HG03175 (cell line): ENCODE data around the gene STYK1.
"Not testable (repeated sequence)": the region's sequence is repeated elsewhere in the genome, so short reads cannot be mapped to it uniquely, and the experiment has no call there.

Source experiments
- ATAC-seq: cut with Tn5 transposase; IDR thresholded peaks from one replicate; pipeline ENCODE4 v1.9.1; 2021; ENCODE audit warnings: mild to moderate bottlenecking, moderate library complexity; ENCODE audit not compliant: unreplicated experiment

STYK1 gene

DNA sequence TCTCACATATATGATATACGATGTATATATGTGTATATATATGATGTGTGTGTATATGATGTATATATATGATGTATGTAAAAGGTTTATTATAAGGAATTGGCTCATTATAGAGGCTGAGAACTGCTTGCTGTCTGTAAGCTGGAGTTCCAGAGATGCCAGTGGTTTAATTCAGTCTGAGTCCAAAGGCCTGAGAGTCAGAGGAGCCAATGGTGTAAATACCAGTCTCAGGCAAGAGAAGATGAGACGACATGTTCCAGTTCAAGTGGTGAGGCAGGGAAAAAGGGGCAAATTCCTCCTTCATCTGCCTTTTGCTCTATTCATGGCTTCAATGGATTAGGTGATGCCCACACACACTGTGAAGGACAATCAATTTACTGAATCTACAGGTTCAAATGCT is 17.1 kb upstream of the STYK1 start:
- no peak for ATAC-seq

DNA sequence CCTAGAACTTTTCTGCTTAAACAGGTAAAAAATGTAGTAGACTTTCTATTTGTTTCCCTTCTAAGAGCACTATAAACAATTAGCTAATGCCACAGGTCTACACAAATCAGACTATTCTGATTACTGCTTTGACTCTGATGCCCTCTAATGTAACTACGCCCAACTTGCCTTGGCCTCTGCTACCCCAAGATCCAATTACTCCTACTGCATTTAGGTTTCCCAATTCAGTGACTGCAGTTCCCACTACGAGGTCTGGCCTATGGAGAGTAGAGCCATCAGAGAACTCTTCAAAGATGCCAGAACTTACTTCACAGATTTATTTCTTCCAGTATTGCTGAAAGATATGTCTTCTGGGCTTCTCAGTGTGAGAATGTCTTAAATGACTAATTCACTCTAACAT is 15.3 kb upstream of the STYK1 start:
- ATAC-seq: no peak

DNA sequence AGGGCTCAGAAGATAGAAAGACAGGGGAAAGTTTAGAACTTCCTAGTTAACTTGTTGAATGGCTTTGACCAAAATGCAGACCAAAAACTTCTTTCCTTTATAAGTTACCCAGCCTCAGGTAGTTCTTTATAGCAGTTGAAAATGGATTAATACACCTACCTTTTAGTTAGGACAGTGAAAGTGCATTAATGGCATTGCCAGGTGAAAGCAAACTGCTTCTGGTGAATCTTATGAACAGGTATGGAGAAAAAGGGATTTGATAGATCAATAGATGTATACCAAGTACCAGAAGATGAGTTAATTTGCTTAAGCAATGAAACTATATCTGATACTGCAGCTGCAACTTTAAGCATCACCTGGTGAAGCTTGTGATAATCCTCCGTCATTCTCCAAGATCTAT is 14.2 kb upstream of the STYK1 start:
- ATAC-seq: no peak

DNA sequence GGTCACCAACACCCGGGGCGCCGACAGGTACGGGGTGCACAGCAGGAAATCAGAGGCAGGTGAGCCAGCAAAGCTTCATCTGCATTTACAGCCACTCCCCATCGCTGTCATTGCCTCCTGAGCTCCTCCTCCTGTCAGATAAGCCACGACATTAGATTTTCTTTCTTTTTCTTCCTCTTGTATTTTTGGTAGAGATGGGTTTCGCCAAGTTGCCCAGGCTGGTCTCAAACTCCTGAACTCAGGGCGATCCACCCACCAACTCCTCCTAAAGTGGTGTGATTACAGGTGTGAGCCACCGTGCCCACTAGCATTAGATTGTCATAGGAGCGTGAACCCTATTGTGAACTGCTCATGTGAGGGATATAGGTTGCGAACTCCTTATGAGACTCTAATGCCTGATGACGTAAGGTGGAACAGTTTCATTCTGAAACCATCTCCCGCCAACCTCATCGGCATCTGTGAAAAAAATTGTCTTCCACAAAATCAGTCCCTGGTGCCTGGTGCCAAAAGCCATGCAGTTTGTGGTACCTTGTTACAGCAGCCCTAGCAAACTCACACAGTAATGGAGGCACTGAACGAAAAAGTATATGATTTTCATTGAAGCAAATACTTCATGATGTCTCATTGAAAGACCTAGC is 1.5 kb downstream of the STYK1 start:
- ATAC-seq: no peak

DNA sequence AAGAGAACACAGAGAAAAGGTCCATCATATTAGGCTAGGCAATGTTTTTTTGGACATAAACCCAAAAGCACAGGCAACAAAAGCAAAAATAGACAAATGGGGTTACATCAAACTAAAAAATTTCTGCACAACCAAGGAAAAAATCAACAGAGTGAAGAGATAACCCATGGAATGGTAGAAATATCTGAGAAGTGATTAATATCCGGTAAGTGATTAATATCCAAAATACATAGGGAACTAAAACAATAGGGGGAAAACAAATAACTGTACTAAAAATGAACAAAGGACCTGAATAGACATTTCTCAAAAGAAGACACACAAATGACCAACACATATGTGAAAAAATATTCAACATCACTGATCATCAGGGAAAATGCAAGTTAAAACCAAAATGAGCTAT is 4.3 kb downstream of the STYK1 start:
- no peak for ATAC-seq

DNA sequence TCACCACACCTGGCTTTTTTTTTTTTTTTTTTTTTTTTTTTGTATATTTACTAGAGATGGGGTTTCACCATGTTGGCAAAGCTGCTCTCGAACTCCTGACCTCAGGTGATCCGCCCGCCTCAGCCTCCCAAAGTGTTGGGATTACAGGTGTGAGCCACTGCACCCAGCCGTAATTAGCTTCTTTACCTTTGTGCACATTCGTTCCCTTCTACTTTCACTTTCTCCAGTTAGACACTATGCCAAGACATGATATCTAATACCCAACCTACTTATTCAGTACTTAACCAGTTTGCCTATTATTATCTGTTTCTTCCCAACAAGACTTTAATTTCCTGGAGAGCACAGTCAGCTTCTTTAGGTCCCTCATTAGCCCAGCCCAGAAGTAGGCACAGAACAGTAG is 5.3 kb downstream of the STYK1 start:
- ATAC-seq: no peak

DNA sequence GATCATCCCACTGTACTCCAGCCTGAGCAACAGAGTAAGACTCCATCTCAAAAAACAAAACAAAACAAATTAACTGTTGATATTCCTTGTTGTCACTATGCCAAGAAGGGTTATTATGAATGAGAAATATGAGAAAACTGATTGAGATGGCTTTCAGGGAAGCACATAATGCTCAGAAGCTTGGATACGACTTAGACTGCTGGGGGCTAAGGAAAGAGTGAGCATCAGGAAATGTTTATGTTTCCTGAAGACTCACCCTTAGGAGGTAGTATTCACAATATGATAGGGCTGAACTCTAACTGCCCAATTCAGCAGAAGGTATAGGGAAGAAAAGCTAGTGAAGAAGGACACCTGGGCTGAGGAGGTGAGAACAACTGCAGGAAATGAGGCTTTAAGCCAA is 6.3 kb downstream of the STYK1 start:
- no peak for ATAC-seq

DNA sequence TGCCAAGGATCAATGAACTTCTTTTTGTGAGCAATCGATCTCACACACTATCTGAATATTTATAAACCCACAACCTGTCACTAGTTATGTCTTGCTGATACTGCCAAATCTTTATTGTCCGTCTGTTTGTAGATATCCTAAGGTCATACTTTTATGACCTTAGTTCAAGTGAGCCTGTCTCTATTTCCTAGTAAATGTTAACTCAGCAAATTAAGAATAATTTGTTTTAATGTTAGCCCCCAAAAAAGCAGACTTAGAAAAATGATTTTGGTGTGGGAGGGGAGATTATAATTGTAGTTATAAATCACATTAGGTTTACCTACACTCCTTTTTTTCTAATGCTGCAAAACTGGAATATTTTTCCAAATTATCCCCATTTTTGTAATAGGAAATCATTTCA is 9.4 kb downstream of the STYK1 start:
- ATAC-seq: no peak

DNA sequence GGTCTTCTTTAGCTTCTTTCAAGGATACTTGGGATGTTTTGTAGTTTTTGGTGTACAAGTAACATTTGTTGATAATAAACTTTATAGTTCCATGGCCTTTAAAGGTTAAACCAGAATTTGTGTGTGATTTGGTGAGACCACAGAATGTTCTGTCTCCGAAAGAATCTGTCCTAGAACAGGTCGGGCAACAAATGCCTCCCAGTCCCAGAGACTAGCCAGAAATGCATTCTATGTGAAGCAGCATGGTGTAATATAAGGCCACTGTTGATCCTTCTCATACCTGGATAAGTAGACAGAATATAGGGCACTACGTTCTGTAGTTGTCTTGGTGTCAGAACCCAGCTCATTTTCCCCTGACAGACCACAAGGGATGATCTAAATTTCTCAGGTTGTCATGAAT is 10.0 kb downstream of the STYK1 start:
- ATAC-seq: no peak

DNA sequence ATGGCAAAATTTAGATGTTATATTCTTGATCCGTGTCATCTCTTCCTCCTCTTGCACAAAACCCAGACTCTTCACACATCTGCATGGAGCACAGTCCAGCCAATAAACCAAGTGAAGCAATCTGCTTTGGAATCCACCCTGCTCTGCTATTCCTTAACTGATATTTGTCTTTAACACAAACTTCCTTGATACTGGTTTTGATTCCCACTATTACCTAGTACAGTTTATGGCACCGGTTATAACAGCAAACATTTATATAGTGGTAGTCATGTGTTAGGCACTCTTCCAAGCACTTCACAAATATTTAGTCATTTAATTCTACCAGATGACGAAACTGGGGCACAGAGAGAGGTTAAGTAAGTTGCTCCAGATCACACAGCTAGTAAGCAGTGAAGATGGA is 12.5 kb downstream of the STYK1 start:
- no peak for ATAC-seq

DNA sequence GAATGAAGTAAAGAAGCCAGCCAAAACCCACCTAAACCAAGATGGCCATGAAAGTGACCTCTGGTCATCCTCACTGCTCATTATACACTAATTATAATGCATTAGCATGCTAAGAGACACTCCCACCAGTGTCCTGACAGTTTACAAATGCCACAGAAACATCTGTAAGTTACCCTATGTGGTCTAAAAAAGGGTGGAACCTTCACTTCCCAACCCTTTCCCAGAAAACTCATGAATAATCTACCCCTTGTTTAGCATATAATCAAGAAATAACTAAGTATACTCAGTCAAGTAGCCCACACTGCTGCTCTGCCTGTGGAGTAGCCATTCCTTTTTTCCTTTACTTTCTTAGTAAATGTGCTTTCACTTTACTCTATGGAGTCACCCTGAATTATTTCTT is 19.8 kb downstream of the STYK1 start:
- ATAC-seq: no peak

DNA sequence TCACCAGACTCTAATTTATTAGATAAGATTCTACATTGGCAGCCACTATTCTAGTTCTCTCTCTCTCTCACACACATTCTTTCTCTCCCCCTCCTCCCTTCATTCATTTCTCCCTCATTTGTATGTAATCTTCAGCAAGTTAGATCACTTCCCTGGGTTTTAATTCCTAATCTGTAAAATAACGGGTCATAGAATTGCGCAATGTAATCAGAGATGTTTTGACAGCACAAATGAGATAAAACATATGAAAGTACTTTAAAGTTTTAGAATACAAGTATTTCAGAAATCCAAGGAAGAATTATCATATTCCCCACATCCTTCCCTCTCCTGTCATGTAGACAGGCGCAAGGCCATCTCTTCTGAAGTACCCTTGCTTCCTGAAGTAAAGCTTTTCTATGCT is 21.7 kb downstream of the STYK1 start:
- no peak for ATAC-seq

DNA sequence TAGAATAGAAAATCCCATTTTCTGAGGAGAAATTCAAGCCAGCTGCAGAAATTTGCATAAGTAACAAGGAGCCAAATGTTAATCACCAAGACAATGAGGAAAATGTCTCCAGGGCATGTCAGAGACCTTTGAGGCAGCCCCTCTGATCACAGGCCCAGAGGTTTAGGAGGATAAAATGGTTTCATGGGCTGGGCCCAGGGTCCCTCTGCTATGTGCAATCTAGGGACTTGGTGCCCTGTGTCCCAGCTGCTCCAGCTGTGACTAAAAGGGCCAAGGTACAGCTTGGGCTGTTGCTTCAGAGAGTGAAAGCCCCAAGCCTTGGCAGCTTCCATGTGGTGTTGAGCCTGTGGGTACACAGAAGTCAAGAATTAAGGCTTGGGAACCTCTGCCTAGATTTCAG is 27.3 kb downstream of the STYK1 start:
- ATAC-seq: not testable (repeated sequence)

DNA sequence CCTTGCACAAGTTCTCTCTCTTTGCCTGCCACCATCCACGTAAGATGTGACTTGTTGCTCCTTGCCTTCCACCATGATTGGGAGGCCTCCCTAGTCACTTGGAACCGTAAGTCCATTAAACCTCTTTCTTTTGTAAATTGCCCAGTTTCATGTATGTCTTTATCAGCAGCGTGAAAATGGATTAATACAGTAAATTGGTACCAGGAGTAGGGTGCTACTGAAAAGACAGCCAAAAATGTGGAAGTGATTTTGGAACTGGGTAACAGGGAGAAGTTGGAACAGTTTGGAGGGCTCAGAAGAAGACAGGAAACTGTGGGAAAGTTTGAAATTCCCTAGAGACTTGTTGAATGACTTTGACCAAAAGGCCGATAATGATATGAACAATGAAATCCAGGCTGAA is 27.9 kb downstream of the STYK1 start:
- no peak for ATAC-seq

DNA sequence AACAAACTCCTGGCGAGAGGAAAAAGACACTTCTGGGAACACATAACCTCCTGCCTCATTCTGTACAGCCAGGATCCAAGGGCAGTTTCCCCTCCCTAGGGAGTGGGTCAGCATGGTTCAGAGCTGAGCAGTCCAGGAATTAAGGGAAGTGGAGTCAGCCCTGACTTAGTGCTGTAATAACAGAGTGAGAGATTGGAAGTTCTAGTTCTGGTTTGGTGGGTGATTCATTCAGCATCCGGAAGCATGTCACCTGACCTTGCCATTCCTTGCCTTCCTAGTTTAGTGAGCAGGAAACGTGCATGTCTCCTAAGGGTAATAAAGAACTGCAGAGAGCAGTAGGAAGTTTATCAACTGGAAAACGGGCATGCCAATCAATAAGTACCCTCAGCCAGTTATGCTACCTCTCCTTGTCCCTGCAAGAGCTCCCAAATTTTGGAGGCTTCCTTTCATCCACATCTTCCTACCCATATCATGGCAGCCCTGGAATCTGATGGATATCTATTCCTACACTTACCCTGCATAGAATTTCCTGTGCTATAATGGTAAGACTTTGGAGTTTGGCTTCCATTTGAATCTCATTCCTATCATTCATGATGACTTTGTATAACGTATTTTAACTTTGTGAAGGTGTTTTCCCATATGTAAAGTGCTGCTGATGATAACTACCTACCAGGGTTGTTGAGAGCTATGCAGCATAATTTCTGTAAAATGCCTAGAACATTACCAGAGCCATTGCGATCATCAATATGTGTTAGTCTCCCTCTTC is 31.9 kb downstream of the STYK1 start:
- ATAC-seq: no peak

DNA sequence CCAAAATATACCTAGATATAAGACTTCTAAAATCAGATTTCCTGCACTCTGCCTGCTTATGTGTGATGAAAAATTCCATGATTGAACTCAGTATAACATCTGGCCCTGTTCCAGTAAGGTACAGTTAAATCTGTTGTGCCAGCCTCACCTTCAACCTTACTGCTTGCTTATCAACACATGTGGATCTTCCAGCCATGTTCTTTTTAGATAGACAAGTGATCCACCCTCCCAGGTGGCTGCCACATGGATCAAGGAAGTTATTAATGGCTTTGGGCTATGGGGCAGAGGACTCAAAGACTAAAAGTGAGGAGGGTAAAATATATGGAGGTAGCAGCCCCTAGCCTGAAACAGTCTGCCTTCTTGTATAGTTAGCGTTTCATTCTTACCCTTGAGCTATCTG is 35.1 kb downstream of the STYK1 start:
- ATAC-seq: no peak

DNA sequence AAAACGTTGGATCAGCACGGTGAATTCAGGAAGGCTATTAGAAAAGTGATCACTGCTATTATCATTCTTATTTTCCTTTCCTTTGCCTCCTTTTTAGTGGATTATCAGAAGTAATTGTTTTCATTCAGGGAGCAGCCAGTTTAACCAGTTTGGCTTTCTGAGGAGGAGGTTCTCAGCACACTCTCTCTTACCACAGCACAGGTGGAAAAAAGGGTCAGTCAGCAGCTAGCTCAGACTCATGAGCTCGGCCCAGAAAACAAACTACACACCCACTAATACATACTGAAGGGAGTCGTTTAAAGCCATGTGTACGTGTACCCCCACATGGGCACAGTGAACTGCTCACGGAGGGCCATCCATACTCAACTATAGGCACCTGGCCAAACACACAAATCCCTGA is 37.2 kb downstream of the STYK1 start:
- no peak for ATAC-seq

DNA sequence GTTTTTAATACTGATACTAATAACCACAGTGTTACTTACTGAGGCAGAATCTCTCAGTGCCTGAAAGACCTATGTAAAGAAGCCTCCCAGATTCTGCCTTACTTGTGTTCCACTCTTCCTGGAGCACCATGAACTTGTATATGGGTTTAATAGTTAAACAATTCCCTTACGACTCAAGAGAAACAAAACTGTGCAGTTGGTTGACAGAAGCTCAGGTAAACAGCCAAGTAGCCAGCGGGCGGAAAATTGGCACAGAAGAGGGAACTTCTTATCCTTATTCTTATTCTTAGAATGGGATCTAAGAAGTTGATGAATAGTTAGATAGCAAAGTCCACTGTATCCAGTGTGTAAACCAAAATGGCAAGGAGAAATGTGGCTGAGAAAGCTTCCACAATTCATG is 37.7 kb downstream of the STYK1 start:
- ATAC-seq: no peak

DNA sequence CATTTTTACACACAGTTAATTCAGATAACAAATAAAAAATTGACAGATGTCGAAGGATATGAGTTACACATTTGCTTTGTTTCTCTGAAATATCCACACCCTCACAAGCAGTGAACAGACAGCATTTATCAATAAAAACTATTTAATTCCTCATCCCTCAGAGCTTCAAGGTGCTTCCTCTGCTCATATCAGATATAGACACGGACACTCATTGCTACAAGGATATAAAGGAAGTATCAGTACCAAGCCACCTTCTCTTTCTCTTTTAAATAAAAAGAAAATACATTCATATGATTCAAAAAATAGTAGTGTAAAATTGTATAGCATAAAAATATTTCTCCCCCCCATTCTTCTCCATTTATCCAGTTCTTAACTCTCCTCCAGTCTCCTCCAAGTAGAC is 38.5 kb downstream of the STYK1 start:
- ATAC-seq: no peak

DNA sequence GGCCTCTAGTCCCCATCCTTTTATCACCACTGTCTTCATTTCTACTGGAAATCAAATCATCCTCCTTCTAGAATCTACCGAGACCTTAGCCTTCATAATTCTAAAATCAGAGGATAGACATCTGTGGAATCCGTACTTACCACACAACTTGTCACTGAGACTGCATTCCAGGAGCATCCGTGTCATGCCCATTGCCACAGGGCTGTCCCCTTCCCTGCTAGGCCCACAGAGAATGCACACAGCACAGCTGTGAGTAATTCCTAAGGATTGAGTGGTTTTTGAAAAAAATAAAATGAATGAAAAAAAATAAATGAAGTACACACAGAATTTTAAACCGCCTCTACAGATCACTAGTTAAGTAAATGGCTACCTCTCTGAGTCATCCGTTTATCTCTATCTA is 39.4 kb downstream of the STYK1 start:
- no peak for ATAC-seq

DNA sequence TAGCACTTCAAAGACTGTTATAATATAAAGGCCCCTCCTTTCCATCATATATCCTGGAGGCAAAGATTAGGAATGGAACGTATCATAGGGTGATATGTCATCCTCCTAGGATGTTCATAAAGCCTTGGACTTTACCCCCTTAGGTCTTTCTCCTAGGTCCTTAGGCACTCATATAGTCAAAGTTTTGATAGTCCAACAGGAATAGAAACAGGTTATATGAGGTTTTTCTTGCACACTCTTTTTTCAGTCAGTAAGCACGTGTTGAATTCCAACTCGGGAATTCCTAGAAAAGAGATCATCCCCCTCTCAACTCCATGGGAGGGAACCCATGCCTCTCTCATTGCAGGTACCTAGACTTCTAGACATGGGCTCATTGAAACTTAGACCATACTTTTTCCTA is 40.3 kb downstream of the STYK1 start:
- no peak for ATAC-seq

DNA sequence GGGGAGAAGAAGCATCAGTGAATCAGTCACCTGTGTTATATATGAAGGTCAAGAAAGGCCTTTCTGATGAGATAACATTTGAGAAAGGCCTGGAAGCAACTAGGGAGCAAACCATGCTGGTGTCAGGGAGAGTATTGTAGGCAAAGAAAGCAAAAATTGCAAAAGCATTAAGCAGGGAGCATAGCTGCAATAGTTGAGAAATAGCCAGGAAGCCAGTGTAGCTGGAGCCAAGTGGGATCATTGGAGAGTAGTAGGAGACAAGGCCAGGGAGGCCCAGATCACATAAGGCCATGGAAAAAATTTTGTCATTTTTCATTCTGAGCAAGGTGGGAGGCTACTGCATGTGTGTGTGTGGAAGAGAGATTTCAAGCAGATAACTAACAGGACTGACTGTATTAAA is 41.6 kb downstream of the STYK1 start:
- no peak for ATAC-seq

DNA sequence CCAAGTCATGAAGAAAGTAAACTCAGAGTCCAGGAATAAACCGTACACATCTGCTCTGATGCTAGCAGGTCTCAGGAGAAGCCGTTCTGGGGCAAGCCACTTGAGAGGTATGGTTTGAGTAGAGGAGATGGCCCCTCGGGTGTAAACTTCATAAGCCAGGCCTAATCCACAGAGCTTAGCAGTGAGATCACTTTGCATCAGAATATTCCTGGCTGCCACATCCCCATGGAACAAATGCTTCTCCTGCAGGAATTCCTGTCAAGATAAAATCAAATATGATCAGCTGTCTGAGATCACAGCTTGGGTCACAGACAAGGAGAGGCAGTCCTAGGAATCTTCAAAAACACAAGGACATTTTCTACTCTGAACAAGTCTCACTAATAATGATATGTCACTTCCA is 49.2 kb downstream of the STYK1 start:
- ATAC-seq: no peak
